ENCODE measurements around the gene CPT1C.

The CPT1C gene

GRCh38 chr19:49690656-49691242, at the start of gene CPT1C:
Gene CPT1C (plus strand): TSS chr19:49691116. CDS start chr19:49692253, 1,137 bp downstream.
- TF ChIP-seq, protein P1, sequence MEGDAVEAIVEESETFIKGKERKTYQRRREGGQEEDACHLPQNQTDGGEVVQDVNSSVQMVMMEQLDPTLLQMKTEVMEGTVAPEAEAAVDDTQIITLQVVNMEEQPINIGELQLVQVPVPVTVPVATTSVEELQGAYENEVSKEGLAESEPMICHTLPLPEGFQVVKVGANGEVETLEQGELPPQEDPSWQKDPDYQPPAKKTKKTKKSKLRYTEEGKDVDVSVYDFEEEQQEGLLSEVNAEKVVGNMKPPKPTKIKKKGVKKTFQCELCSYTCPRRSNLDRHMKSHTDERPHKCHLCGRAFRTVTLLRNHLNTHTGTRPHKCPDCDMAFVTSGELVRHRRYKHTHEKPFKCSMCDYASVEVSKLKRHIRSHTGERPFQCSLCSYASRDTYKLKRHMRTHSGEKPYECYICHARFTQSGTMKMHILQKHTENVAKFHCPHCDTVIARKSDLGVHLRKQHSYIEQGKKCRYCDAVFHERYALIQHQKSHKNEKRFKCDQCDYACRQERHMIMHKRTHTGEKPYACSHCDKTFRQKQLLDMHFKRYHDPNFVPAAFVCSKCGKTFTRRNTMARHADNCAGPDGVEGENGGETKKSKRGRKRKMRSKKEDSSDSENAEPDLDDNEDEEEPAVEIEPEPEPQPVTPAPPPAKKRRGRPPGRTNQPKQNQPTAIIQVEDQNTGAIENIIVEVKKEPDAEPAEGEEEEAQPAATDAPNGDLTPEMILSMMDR (IDR thresholded peaks at IDR 0.05; ENCODE audit: poor library complexity, severe bottlenecking), result no peak
- peak; percentile 85 for DNase-seq (ENCODE audit: low spot score)
- peak within 1 kb of the TSS; percentile 29 for H3K27ac ChIP-seq (ENCODE audit: poor library complexity, severe bottlenecking)
- ATAC-seq (ENCODE audit: low read depth), result peak; percentile 77
- no peaks in the 10 kb centered on the region for H3K27me3 ChIP-seq (ENCODE audit: insufficient read depth, poor library complexity, severe bottlenecking)
- H3K4me1 ChIP-seq (ENCODE audit: insufficient read depth, poor library complexity, severe bottlenecking), result no peaks in the 10 kb centered on the region
- H3K4me3 ChIP-seq (ENCODE audit: severe bottlenecking), result peak within 1 kb of the TSS; percentile 40
- no peaks in the 10 kb centered on the region for H3K9me3 ChIP-seq (ENCODE audit: severe bottlenecking)
- H3K36me3 ChIP-seq (ENCODE audit: low read depth), result peaks cover 13% of the 10 kb centered on the region

- no peaks in the 10 kb centered on the region for H3K27me3 ChIP-seq (ENCODE audit: insufficient read depth, poor library complexity, severe bottlenecking)
- TF ChIP-seq, protein P1 (IDR thresholded peaks at IDR 0.05; ENCODE audit: poor library complexity, severe bottlenecking), result no peak
- peak within 1 kb of the TSS; percentile 99 for H3K27ac ChIP-seq (ENCODE audit: poor library complexity, severe bottlenecking)
- ATAC-seq (ENCODE audit: low read depth), result peak; percentile 46
- peak within 1 kb of the TSS; percentile 76 for H3K4me3 ChIP-seq (ENCODE audit: severe bottlenecking)
- H3K36me3 ChIP-seq (ENCODE audit: low read depth), result peaks cover 23% of the 10 kb centered on the region
- peak; percentile 99 for DNase-seq (ENCODE audit: low spot score)
- H3K9me3 ChIP-seq (ENCODE audit: severe bottlenecking), result no peaks in the 10 kb centered on the region
- no peaks in the 10 kb centered on the region for H3K4me1 ChIP-seq (ENCODE audit: insufficient read depth, poor library complexity, severe bottlenecking)
These were observed 49.0 kb upstream of the CPT1C start, which contains the start of gene SCAF1 for GRCh38 chr19:49641688-49642491. Gene SCAF1 (plus strand): TSS chr19:49642209. CDS start chr19:49645027, 2,818 bp downstream.

DNA sequence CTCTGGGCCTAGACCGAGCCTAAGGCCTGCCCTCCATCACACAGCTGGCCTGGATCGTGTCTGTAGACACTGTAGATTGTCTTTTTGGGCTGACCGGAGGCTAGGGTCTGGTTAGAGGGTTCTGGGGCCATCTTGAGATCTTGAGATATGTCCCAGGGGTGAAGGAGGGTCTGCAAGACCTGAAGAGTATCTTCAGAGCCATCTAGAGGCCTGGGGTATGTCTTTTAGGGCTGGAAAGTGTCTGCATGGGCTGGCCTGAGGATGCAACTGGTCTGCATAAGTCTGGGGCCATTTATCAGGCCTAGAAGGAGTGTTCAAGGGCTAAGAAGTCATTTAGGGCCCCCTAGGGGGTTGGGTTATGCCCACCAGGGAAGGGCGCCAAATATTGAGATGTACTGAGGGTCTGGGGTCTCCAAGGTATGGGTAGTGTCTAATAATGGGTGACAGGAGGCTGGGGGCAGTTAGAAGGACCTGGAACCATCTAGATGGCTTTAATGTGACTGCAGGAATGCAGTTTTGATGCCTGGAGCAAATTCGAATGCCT, 48.4 kb upstream of the CPT1C start:
- Histone ChIP-seq H3K36me3 (ENCODE audit: low read depth) (peaks cover 29% of the 10 kb centered on the region), H3K4me3 (ENCODE audit: severe bottlenecking) (peak overlapping the region; percentile 76), H3K9me3 (ENCODE audit: severe bottlenecking) (no peaks in the 10 kb centered on the region), H3K4me1 (ENCODE audit: insufficient read depth, poor library complexity, severe bottlenecking) (no peaks in the 10 kb centered on the region), H3K27me3 (ENCODE audit: insufficient read depth, poor library complexity, severe bottlenecking) (no peaks in the 10 kb centered on the region), H3K27ac (ENCODE audit: poor library complexity, severe bottlenecking) (peak overlapping the region; percentile 99)
- TF ChIP-seq, protein P1 (IDR thresholded peaks at IDR 0.05; ENCODE audit: poor library complexity, severe bottlenecking), result no peak
- ATAC-seq (ENCODE audit: low read depth) (no peak), DNase-seq (ENCODE audit: low spot score) (no peak)

- no peak overlapping the region for H3K27ac ChIP-seq (ENCODE audit: poor library complexity, severe bottlenecking)
- no peaks in the 10 kb centered on the region for H3K9me3 ChIP-seq (ENCODE audit: severe bottlenecking)
- no peak overlapping the region for H3K4me3 ChIP-seq (ENCODE audit: severe bottlenecking)
- TF ChIP-seq, protein P1 (IDR thresholded peaks at IDR 0.05; ENCODE audit: poor library complexity, severe bottlenecking), result no peak
- no peak for DNase-seq (ENCODE audit: low spot score)
- H3K27me3 ChIP-seq (ENCODE audit: insufficient read depth, poor library complexity, severe bottlenecking), result no peaks in the 10 kb centered on the region
- ATAC-seq (ENCODE audit: low read depth), result no peak
- peaks cover 38% of the 10 kb centered on the region for H3K36me3 ChIP-seq (ENCODE audit: low read depth)
- no peaks in the 10 kb centered on the region for H3K4me1 ChIP-seq (ENCODE audit: insufficient read depth, poor library complexity, severe bottlenecking)
These were observed 47.5 kb upstream of the CPT1C start for GRCh38 chr19:49643466-49643865.
